Measurements from ENCODE around the gene LASP1NB.
"Not testable (repeated sequence)": the region's sequence is repeated elsewhere in the genome, so short reads cannot be mapped to it uniquely, and the experiment has no call there.

Gene LASP1NB

DNA sequence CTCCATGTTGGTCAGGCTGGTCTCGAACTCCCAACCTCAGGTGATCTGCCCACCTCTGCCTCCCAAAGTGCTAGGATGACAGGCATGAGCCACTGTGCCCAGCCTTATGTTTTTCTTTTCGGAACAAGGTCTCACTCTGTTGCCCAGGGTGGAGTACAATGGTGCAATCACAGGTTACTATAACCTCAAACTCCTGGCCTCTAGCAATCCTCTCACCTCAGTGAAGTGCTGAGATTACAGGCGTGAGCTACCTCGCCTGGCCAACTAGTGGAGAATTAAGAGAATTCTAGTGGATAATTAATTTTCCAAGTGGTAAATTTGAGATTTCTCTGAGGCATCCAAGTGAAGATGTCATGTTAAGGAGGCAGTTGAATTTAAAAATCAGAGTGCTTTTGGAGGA is 44.7 kb downstream of the LASP1NB start:
- H3K4me2 ChIP-seq: no peak overlapping the region
- H2AFZ ChIP-seq: no peak overlapping the region
- intact Hi-C loops (cut with micrococcal nuclease; ENCODE audit: unreplicated experiment): no loop called here
- no peaks in the 10 kb centered on the region for H3K4me1 ChIP-seq (replicated peaks; ENCODE audit: insufficient read depth)
- no peaks in the 10 kb centered on the region for H3K27me3 ChIP-seq (ENCODE audit: insufficient read depth, low read depth)
- TF ChIP-seq EZH2 (IDR thresholded peaks at IDR 0.05; ENCODE audit: low read depth): no peak
- TF ChIP-seq, protein P1, sequence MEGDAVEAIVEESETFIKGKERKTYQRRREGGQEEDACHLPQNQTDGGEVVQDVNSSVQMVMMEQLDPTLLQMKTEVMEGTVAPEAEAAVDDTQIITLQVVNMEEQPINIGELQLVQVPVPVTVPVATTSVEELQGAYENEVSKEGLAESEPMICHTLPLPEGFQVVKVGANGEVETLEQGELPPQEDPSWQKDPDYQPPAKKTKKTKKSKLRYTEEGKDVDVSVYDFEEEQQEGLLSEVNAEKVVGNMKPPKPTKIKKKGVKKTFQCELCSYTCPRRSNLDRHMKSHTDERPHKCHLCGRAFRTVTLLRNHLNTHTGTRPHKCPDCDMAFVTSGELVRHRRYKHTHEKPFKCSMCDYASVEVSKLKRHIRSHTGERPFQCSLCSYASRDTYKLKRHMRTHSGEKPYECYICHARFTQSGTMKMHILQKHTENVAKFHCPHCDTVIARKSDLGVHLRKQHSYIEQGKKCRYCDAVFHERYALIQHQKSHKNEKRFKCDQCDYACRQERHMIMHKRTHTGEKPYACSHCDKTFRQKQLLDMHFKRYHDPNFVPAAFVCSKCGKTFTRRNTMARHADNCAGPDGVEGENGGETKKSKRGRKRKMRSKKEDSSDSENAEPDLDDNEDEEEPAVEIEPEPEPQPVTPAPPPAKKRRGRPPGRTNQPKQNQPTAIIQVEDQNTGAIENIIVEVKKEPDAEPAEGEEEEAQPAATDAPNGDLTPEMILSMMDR (conservative IDR thresholded peaks at IDR 0.05): no peak; the same call in 1 of the 2 replicates
- no peak overlapping the region for H3K27ac ChIP-seq
- no peaks in the 10 kb centered on the region for H3K9me3 ChIP-seq (ENCODE audit: insufficient read depth, low read depth)
- H3K36me3 ChIP-seq (ENCODE audit: low read depth): no peaks in the 10 kb centered on the region
- DNase-seq: no peak
- BruUV-seq (replicated peaks): no TSS peak
- POLR2A ChIA-PET (ENCODE audit: unreplicated experiment): no interaction called here
- H3F3A ChIP-seq (ENCODE audit: insufficient read depth, low read depth): peaks cover 9% of the 10 kb centered on the region; the same call in 1 of the 2 replicates
- no peak overlapping the region for H3K4me3 ChIP-seq
- no peaks in the 10 kb centered on the region for H3K79me2 ChIP-seq (ENCODE audit: low read depth)
- CTCF ChIA-PET: no interaction called here
- H3K9me2 ChIP-seq (ENCODE audit: insufficient read depth): no peaks in the 10 kb centered on the region
- H4K20me1 ChIP-seq (ENCODE audit: insufficient read depth): no peaks in the 10 kb centered on the region

DNA sequence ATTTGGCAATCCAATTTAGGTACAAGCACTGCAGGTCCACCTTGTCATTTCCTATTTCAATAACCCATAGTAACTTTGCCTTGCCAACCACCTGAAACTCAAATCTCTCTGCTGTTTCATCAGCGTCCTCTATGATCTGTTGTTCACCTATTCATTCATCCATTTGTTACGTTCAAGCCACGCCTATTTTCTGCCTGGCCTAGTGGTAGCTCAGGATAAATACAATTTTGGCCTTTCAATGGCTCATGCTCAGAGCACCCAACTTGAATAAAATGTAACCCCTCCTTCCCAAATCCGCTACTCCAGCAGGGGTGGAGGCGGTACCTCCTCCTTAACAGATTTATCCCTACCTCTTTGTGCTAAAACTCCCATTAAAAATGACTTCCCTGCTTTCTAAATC is 45.4 kb downstream of the LASP1NB start:
- no peaks in the 10 kb centered on the region for H4K20me1 ChIP-seq (ENCODE audit: insufficient read depth)
- no TSS peak for BruUV-seq (replicated peaks)
- H3K36me3 ChIP-seq (ENCODE audit: low read depth): no peaks in the 10 kb centered on the region
- TF ChIP-seq, protein P1 (conservative IDR thresholded peaks at IDR 0.05): no peak
- TF ChIP-seq EZH2 (IDR thresholded peaks at IDR 0.05; ENCODE audit: low read depth): no peak
- H3K27me3 ChIP-seq (ENCODE audit: insufficient read depth, low read depth): no peaks in the 10 kb centered on the region
- H2AFZ ChIP-seq: no peak overlapping the region
- CTCF ChIA-PET: interaction anchor here (1.3 kb wide), 1 partner anchor 12 kb away, joined by 4 read pairs; no protein-coding TSS in a partner anchor
- H3K4me3 ChIP-seq: no peak overlapping the region
- POLR2A ChIA-PET (ENCODE audit: unreplicated experiment): no interaction called here
- H3K4me1 ChIP-seq (replicated peaks; ENCODE audit: insufficient read depth): no peaks in the 10 kb centered on the region
- no peak overlapping the region for H3K27ac ChIP-seq
- no peak for DNase-seq
- intact Hi-C loops (cut with micrococcal nuclease; ENCODE audit: unreplicated experiment): no loop called here
- no peak overlapping the region for H3K4me2 ChIP-seq
- H3F3A ChIP-seq (ENCODE audit: insufficient read depth, low read depth): peaks cover 9% of the 10 kb centered on the region; the same call in 1 of the 2 replicates
- no peaks in the 10 kb centered on the region for H3K9me2 ChIP-seq (ENCODE audit: insufficient read depth)
- no peaks in the 10 kb centered on the region for H3K79me2 ChIP-seq (ENCODE audit: low read depth)
- no peaks in the 10 kb centered on the region for H3K9me3 ChIP-seq (ENCODE audit: insufficient read depth, low read depth)

DNA sequence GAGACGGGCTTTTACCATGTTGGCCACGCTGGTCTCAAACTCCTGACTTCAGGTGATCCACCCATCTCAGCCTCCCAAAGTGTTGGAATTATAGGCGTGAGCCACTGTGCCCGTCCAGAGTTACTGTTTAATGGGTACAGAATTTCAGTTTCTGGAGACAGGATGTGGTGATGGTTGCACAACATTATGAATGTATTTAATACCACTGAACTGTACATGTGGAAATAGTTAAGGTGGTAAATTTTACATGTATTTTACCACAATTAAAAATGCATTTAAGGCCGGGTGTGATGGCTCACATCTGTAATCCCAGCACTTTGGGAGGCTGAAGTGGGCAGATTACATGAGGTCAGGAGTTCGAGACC is 50.8 kb downstream of the LASP1NB start:
- H4K20me1 ChIP-seq (ENCODE audit: insufficient read depth); H3K27me3 ChIP-seq (ENCODE audit: insufficient read depth, low read depth); H3K4me2 ChIP-seq; H2AFZ ChIP-seq; POLR2A ChIA-PET (ENCODE audit: unreplicated experiment); H3K9me2 ChIP-seq (ENCODE audit: insufficient read depth); intact Hi-C loops (cut with micrococcal nuclease; ENCODE audit: unreplicated experiment); H3K9me3 ChIP-seq (ENCODE audit: insufficient read depth, low read depth); H3K4me1 ChIP-seq (replicated peaks; ENCODE audit: insufficient read depth); H3K36me3 ChIP-seq (ENCODE audit: low read depth); H3K79me2 ChIP-seq (ENCODE audit: low read depth); H3F3A ChIP-seq (ENCODE audit: insufficient read depth, low read depth); H3K27ac ChIP-seq; BruUV-seq (replicated peaks); H3K4me3 ChIP-seq; DNase-seq: not testable (repeated sequence)
- CTCF ChIA-PET: interaction anchor here (0.7 to 0.8 kb wide), 2 partner anchors 85 to 587 kb away, joined by 6 to 11 read pairs; no protein-coding TSS in a partner anchor

DNA sequence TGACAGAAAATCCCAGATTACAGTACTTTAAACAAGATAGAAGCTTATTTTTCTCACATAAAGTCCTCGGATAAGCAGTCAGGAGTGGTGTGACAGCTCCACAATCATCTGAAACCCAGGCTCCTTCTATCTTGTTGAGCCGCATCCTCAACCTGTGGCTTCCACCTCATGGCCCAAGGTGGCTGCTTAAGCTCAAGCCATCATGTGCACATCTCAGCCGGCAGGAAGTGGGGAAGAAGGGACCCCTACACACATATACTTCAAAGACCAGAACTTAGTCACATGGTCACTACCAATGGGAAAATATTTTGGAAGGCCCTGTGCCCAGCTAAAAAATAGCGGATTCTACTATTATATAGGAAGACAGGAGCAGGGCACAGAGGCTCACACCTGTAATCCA is 52.8 kb downstream of the LASP1NB start:
- H3K9me2 ChIP-seq (ENCODE audit: insufficient read depth): no peaks in the 10 kb centered on the region
- no peaks in the 10 kb centered on the region for H4K20me1 ChIP-seq (ENCODE audit: insufficient read depth)
- no peaks in the 10 kb centered on the region for H3K36me3 ChIP-seq (ENCODE audit: low read depth)
- intact Hi-C loops (cut with micrococcal nuclease; ENCODE audit: unreplicated experiment): no loop called here
- TF ChIP-seq, protein P1 (conservative IDR thresholded peaks at IDR 0.05): no peak
- H3K4me2 ChIP-seq: no peak overlapping the region
- no peak overlapping the region for H3K4me3 ChIP-seq
- POLR2A ChIA-PET (ENCODE audit: unreplicated experiment): no interaction called here
- no peaks in the 10 kb centered on the region for H3K27me3 ChIP-seq (ENCODE audit: insufficient read depth, low read depth)
- peaks cover 4% of the 10 kb centered on the region; the same call in 1 of the 2 replicates for H3F3A ChIP-seq (ENCODE audit: insufficient read depth, low read depth)
- DNase-seq: no peak
- BruUV-seq (replicated peaks): no TSS peak
- H3K4me1 ChIP-seq (replicated peaks; ENCODE audit: insufficient read depth): no peaks in the 10 kb centered on the region
- CTCF ChIA-PET: interaction anchor here (0.7 kb wide), 1 partner anchor 254 kb away, joined by 3 read pairs; no protein-coding TSS in a partner anchor
- H3K79me2 ChIP-seq (ENCODE audit: low read depth): no peaks in the 10 kb centered on the region
- H3K27ac ChIP-seq: no peak overlapping the region
- no peak overlapping the region for H2AFZ ChIP-seq
- H3K9me3 ChIP-seq (ENCODE audit: insufficient read depth, low read depth): no peaks in the 10 kb centered on the region

Measured in PC-9 (cell line).